HS-5 (cell line): ENCODE measurements around the gene ELFN1.

ENCODE experiments used
- DNase-seq: peaks from one replicate; pipeline ENCODE4 v3.0.0-alpha.2; 2012; ENCODE audit warnings: low read depth

The ELFN1 gene

DNA sequence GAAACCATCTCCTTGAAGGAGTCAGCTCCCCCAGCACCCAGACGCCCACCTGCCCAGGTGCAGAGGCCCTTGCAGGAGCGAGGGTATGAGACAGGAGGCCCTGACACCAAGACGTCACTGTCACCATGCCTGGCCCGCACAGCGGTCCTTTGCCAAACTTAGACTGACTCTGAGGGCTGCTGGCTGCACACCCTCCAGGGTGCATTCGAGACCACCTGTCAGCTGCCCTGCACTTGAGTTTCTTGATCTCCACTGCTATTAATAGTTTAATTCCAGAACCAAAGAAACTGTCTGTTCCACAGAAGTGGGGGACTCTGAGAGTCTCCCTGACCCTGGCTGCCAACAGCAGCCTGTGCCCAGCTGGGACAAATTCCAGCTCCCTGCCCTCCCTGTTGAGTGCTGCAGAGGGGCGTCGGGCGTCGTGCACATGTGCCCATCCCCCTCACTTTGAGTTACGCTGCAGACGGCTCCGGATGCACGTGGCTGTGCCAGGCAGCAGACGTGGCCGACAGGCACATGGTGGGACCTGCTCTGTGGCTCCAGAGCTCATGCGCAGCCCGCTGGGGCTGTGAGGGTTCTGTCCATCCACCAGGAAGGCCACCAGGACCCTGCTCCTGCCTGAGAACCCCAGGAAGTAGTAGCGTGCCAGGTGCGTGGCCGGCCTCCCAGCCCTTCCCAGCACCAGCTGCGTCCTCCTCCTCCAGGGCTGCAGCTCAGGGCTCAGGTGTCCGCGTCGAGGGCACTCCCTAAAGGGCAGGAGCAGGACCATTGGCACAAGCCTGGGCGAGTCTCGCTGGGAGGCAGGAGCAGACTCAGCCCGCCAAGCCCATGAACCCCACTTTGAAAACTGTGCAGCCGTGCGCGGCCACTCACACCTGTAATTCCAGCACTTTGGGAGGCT lies 24.8 kb downstream of the ELFN1 start:
- no peak for DNase-seq

DNA sequence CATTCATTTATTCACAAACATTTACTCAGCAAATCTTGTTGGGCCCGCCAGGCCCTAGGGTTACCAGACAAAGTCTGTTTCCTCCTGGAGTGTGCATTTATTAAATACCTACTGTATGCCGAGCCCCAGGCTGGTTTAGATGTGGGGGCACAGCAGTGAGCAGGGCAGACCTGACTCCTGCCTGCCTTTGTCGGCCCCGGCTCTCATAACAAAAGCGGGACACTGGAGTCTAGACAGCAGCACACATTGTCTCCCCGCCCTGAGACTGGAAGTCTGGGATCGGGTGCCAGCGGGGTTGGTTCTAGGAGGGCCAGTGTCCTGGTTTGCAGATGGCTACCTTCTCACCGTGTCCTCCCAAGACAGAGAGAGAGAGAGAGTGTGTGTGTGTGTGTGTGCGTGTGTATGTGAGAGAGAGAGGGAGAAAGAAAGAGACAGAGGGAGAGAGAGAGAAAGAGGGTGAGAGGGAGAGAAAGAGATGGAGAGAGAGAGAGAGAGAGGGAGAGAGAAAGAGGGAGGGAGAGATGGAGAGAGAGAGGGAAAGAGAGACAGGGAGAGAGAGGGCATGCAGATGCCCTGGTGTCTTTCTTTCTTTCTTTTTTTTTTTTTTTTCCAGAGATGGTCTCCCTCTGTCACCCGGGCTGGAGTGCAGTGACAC lies 25.9 kb downstream of the ELFN1 start:
- no peak for DNase-seq

DNA sequence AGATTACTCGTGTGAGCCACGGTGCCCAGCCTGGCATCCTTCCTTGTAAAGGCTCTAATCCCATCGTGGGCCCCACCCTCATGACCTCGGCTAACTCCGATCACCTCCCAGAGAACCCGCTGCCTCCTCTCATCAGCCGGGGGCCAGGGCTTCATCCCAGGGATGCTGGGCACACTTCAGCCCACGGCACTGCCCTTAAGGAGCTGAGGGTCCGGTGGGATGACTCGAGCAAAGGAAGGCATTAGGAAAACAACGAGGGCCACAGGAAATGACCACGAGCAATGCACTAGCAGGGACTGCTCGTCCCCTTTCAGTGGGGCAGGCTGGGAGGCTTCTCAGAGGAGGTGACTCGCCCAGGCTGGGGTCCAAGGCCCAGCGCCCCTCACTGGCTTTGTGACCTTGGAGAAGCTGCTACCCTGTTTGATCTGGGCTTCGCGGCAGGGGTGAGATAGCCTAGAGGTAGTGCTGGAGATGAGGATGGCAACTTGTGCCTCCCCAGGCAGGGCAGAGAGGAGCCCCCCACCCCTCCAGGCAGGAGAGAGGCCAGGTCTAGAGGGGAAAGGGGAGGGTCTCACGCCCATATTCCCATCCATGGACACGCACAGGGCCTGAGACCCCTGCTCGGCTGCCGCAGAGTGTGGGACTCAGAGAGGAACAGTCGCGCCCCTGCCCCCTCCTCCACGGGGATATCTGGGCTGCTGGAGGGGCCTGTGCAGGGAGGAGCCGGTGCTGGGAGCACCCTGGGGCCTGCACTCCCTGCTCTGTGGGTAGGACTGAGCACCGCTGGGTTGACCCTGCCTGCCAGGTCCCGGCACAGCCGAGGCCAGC lies 26.8 kb downstream of the ELFN1 start:
- no peak for DNase-seq

DNA sequence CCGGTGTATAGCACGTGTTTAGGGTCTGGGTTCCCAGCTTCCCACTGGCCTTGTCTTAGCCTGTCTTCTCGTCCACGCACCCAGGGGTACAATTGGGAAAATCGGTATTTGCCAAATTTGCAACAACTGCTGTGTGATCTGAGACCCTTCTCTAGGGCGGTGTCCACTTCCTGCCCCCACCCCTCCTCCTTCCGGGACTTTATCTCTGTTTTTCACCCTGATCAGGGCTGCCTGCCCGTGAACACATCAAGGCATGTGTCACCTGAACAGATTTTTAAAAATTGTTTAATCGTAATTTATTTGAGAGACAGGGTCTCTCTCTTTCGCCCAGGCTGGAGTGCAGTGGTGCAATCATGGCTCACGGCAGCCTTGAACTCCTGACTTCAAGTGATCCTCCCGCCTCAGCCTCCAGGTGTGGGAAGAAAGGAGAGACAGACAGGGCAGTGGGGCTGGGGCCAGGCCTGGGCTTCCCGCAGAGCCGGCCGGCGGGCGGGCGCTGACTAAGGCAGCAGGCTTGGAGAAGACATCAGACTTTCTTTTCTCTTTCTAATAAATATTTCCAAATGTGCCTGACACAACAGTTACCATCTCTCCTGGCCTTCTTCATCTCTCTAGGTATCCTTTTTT lies 27.5 kb downstream of the ELFN1 start:
- DNase-seq = no peak

DNA sequence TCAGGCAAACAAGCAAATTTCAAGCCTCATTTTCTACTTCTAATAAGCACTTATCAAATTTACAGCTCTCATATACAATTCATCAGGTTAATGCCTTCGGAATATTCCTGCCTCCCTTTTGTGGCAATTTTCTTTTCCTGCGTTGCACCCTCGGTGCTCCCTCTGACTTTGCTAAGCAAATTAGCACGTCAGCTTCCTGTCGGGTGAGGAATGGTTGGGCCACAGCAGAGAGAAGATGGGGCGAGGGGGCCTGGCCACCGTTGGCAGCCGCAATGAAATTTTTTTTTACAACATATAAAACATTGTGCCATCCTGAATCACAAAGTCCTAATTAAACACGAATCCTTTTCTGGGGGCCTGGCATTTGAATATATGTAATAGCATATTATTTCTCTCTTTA lies 28.1 kb downstream of the ELFN1 start:
- no peak for DNase-seq

- no peak for DNase-seq
Observed at GRCh38 chr7:1698951-1699350, 28.9 kb downstream of the ELFN1 start.

GRCh38 chr7:1700086-1700485 lies 30.0 kb downstream of the ELFN1 start:
- DNase-seq = no peak

- DNase-seq = no peak
Observed at GRCh38 chr7:1700536-1701333, 30.7 kb downstream of the ELFN1 start.

- no peak for DNase-seq
Observed at GRCh38 chr7:1702652-1703051, 32.6 kb downstream of the ELFN1 start.

DNA sequence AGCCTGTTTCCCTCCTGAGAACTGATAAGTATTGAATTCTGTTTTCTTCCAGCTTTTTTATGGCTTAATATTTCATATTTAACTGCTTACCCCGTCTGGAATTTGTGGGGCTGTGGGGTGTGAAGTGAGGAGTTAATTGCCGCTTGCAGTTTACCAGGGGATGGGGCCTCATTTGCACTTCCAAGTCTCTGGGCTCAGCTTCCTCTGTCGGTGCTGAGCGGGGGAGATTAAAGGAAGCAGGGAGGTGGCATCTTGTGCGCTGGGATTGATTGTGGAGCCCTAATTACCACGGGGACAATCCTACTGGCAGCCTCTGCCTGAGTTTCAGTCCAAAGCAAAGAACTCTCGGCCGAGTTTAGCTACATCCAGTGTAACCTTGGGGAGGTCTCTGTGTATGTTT lies 33.4 kb downstream of the ELFN1 start:
- no peak for DNase-seq

DNA sequence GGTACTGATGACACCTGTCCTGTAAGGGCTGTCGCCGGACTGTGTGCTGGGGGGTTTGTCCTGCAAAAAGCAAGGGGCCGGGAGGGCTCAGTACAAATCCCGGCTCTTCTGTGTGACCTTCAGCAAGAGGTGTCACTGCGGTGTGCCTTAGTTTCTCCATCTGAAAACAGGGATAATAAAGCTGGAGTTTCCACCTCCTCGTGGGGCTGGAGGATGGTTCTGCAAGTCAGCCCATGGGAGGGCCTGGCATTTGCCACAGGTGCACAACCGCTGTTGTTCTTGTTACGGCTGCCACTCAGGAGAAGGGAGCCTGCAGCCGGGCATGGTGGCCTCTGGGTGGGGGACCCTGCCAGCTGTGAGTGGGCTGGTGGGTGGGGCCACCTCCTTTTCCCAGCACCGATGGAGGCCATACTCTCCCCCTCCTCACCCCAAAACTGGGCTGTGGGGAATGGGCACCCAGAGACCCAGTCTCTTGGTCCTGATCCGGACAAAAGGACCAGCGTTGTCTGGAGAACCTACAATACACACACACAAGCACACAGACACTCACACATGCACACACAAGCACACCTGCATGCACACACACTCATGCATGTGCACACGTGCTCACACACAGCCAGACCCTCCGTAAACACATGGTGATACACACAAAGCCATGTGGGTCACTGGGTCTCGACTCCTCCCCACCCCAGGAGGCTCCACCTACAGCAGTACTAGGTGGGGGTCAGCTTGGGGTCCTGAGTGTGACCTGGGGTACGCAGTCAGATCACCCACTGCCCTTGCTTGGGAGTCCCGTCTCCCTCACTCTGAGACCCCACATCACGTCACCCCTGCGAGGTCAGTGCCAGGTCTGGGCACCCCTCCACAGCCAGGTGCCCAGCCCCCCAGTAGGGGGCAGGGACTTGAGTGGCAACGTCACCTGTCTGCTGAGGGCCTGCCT lies 34.1 kb downstream of the ELFN1 start:
- no peak for DNase-seq

DNA sequence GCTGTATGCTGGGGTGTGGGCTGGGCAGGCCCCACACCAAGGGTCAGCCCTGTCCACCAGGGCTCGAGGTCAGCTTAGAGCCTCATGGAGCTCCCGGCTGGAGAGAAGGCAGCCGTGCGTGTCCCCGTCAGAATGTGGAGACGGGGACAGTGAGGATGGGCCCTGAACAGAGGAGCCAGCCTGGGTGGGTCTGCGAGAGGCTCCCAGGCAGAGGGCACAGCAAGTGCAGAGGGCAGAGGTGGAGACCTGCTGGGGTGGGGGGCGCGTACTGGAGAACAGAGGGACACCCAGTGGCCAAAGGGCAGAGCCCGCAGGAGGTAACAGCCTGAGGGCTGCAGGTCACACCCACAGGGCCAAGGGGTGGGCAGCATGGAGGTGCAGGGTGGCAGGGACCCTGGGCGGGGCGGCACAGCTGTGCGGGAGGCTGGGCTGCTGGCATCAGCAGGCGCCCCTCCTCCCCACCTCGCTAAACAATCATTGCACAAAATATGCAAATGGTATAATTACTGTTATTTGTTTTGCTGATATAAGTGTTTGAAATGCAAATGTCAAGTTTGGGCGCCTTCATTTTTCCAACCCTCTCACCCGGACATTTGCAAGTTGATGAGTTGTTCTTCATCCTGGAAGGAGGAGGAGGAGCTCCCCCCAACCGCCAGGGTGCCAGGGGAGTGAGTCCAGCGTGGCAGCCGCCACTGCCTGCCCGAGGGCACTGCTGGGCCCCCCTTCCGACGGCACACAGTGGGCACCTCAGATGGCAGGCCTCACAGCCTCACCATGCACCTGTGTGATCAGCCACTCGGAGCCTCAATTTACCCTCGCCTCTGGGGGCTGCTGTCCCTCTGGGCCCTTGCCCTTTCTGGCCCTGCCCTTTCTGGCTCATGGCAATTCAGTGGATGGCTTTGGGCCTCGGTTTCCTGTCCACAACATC lies 35.0 kb downstream of the ELFN1 start:
- no peak for DNase-seq

- no peak for DNase-seq
Observed at GRCh38 chr7:1705856-1706255, 35.8 kb downstream of the ELFN1 start.

- DNase-seq = no peak
Observed at GRCh38 chr7:1706381-1706720, 36.3 kb downstream of the ELFN1 start.

DNA sequence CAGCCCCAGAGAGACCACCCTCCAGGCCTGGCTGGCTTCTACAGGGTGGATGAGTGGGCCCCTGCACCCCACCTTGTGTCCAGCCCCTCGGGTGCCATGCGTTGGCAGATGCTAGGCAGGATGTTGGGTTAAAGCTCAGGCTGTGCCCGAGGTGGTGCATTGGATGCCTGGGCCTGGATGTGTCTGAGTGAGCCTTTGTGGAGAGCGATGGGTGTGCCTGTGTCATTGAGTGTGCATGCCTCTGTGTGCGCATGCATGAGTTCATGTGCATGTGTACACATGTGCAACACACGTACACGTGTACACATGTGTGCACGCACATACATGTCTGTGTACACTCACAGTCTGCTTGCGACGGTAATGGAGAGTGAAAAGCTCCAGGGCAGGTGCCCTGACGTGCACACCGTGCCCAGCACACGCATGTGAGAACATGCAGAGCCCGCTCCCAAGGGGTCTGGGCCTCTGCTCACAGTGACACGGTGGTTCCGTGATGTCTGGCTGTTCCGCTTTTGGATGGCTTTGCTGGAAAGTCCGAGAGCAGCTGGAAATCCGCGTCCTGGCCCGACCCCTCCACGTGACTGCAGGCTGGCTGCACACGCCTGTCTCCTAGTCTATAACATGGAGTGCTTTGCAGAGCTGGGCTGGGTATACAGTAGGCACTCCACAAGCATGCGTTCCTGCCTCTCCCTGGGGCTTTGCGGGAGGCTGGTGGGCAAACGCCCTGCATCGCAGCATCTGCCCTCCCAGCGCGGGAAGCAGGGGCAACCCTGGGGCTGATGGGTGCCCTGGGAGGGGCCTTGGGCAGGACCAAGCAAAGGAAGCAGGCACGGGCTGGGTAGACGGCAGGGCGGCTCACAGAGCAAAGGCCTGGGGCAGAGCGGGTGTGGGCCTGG lies 36.9 kb downstream of the ELFN1 start:
- DNase-seq = no peak

DNA sequence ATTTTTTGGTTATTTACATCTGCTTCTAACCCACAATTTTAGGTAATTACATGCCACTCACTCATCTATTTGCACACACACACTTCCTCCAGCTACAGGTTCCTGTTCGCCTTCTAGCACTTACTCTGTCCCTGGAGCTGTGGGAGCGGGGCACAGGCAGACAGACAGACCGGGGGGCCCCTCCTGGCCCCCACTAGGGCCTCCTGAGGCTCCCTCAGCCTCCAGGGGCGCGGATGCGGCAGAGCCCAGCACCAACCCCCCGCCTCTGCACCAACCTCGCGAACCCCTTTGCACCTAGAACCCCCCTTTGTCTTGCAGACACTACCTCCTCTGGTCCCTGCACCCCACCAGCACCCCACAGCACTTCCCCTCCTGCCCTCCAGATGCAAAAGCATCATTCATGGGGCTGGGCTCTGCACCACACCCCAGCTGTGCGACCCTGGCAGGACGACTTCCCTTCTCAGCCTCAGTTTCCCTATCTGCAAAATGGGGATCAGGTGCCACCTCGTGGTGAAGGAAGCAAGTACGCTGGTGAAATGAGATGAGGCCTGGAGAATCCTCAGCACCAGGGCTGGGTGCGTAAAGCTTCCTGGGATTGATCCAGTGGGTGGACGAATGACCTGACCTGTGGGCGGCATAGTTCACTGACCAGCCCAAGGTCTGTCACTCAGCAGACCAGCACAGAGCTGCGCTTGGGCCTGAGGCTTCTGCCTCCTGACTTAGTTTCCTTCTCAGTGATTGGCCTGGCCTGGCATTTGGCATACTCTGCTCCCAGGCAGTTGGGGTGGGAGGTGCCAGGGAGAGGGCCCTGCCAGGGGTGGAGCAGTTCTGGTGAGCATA lies 37.9 kb downstream of the ELFN1 start:
- DNase-seq = no peak

DNA sequence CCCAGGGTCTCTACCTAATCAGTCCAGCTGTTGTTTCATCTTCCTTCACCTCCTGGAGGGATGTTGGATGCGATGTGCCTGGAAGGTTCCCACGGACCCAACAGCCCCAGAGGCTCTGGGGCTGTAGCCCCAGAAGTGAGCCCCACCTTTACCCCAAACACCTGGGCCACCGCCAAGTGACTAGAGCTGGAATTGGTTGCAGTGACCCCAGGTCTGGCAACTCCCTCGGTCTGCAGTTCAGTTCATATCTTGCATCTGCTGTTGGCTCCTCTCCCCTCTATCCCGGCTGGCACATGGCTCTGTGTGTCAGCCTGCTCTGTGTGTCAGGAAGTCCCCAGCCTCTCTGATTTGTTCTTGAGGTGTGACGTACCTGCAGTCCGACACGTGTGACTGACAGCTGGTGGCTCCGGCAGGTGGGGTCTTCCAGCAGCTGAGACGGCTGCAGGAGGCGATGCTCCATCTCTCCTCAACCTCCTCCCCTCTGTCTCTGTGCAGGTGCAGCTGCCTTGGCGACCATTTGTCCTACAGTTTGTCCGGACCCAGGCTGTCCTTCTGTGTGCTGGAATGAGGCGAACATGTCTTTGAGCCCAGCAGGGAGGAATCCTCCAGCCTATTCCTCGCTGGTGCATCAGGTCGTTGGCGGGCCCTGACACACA lies 38.6 kb downstream of the ELFN1 start:
- no peak for DNase-seq
